Neural crest cell (in vitro differentiated cells): ENCODE results near the gene PRDM1. TPM values are rescaled to one million over a fixed set of nuclear protein-coding genes. Genes with fewer than 3 reads are reported as not detected.

Experiments used
- DNase-seq: peaks from one replicate; pipeline ENCODE4 v3.0.0; 2021; ENCODE audit warnings: low read depth, mixed read lengths, low spot score
- H3K27ac Mint-ChIP-seq: one replicate; pipeline ENCODE4 v1.8.0; 2021; ENCODE audit warnings: mild to moderate bottlenecking, mixed read lengths; ENCODE audit not compliant: unreplicated experiment
- H3K27me3 Mint-ChIP-seq: 2 replicates; pipeline ENCODE4 v1.8.0; 2021; ENCODE audit warnings: low read depth, mild to moderate bottlenecking, mixed read lengths
- H3K36me3 Mint-ChIP-seq: 2 replicates; pipeline ENCODE4 v1.8.0; 2021; ENCODE audit warnings: low read depth, mild to moderate bottlenecking, mixed read lengths
- H3K4me1 Mint-ChIP-seq: 2 replicates; pipeline ENCODE4 v1.8.0; 2021; ENCODE audit warnings: mixed read lengths
- H3K4me3 Mint-ChIP-seq: one replicate; pipeline ENCODE4 v1.8.0; 2021; ENCODE audit warnings: mild to moderate bottlenecking, mixed read lengths
- H3K9me3 Mint-ChIP-seq: 2 replicates; pipeline ENCODE4 v1.8.0; 2021; ENCODE audit warnings: mixed read lengths
- CTCF ChIP-seq: fragments of 200-600 bp; sonication (generic); conservative IDR thresholded peaks from 2 replicates; pipeline ENCODE4 v1.5.0; 2021; ENCODE audit warnings: antibody characterized with exemption, mild to moderate bottlenecking
- total RNA-seq: library from RNA; stranded (reverse); gene quantifications from 2 replicates; pipeline ENCODE4 v1.2.1, GENCODE V29; 2021

PRDM1 gene
- total RNA-seq, 1 donor from 2014 or later, result 1.2 TPM

- Mint-ChIP-seq H3K4me3 (no peak overlapping the region), H3K9me3 (peaks cover 4% of the 10 kb centered on the region), H3K27ac (no peak overlapping the region), H3K36me3 (no peaks in the 10 kb centered on the region), H3K4me1 (peaks cover 11% of the 10 kb centered on the region), H3K27me3 (no peaks in the 10 kb centered on the region)
- TF ChIP-seq CTCF, result no peak
- DNase-seq, result no peak
Observed at GRCh38 chr6:106120406-106120805, 34.3 kb downstream of the PRDM1 start.

GRCh38 chr6:106122306-106122918, 36.3 kb downstream of the PRDM1 start:
- Mint-ChIP-seq H3K9me3 (peaks cover 4% of the 10 kb centered on the region), H3K27me3 (no peaks in the 10 kb centered on the region), H3K4me3 (no peak overlapping the region), H3K36me3 (no peaks in the 10 kb centered on the region), H3K4me1 (peaks cover 11% of the 10 kb centered on the region), H3K27ac (no peak overlapping the region)
- DNase-seq, result no peak
- no peak for TF ChIP-seq CTCF

- Mint-ChIP-seq H3K4me1 (peaks cover 11% of the 10 kb centered on the region), H3K27ac (no peak overlapping the region)
Observed at GRCh38 chr6:106122938-106123656, 37.0 kb downstream of the PRDM1 start.

GRCh38 chr6:106124015-106124414, 37.9 kb downstream of the PRDM1 start:
- peaks cover 4% of the 10 kb centered on the region for H3K9me3 Mint-ChIP-seq
- no peak overlapping the region for H3K4me3 Mint-ChIP-seq
- TF ChIP-seq CTCF, result no peak
- no peak overlapping the region for H3K27ac Mint-ChIP-seq
- H3K4me1 Mint-ChIP-seq, result peaks cover 11% of the 10 kb centered on the region
- no peaks in the 10 kb centered on the region for H3K36me3 Mint-ChIP-seq
- no peaks in the 10 kb centered on the region for H3K27me3 Mint-ChIP-seq
- DNase-seq, result no peak

More at GRCh38 chr6:106122938-106123656, 37.0 kb downstream of the PRDM1 start:
- Mint-ChIP-seq H3K4me3 (no peak overlapping the region), H3K9me3 (peaks cover 4% of the 10 kb centered on the region), H3K36me3 (no peaks in the 10 kb centered on the region), H3K27me3 (no peaks in the 10 kb centered on the region)
- TF ChIP-seq CTCF, result no peak
- DNase-seq, result no peak

- H3K27ac Mint-ChIP-seq, result no peak overlapping the region
- no peak for TF ChIP-seq CTCF
- H3K4me3 Mint-ChIP-seq, result no peak overlapping the region
- H3K9me3 Mint-ChIP-seq, result no peaks in the 10 kb centered on the region
- no peaks in the 10 kb centered on the region for H3K27me3 Mint-ChIP-seq
- peaks cover 7% of the 10 kb centered on the region for H3K4me1 Mint-ChIP-seq
- DNase-seq, result no peak
- H3K36me3 Mint-ChIP-seq, result no peaks in the 10 kb centered on the region
Observed at GRCh38 chr6:106124437-106125430, 38.6 kb downstream of the PRDM1 start.
